GM12801 (cell line): Measurements from ENCODE around the gene RNASET2.

ENCODE experiments used
- CTCF ChIP-seq: IDR thresholded peaks from one replicate; pipeline ENCODE4 v1.5.1; 2011; ENCODE audit warnings: control low read depth; ENCODE audit not compliant: insufficient read length; ENCODE audit errors: extremely low read depth

The RNASET2 gene

GRCh38 chr6:166949528-166950442 lies 6.6 kb downstream of the RNASET2 start:
- no peak for TF ChIP-seq CTCF

- TF ChIP-seq CTCF, result no peak
Observed at GRCh38 chr6:166947251-166947650, 9.1 kb downstream of the RNASET2 start.

GRCh38 chr6:166946125-166946524 lies 10.2 kb downstream of the RNASET2 start:
- TF ChIP-seq CTCF, result no peak

GRCh38 chr6:166944666-166945256 lies 11.6 kb downstream of the RNASET2 start:
- TF ChIP-seq CTCF, result no peak

GRCh38 chr6:166942393-166943168 lies 13.8 kb downstream of the RNASET2 start:
- no peak for TF ChIP-seq CTCF

GRCh38 chr6:166940643-166941068 lies 15.7 kb downstream of the RNASET2 start:
- no peak for TF ChIP-seq CTCF

- no peak for TF ChIP-seq CTCF
Observed at GRCh38 chr6:166939894-166940293, 16.5 kb downstream of the RNASET2 start.
